Activated T-cell treated with anti-CD3 and anti-CD28 coated beads for 24 hours (primary cell): Measurements from ENCODE around the gene SFSWAP.
"Not testable (repeated sequence)": the region's sequence is repeated elsewhere in the genome, so short reads cannot be mapped to it uniquely, and the experiment has no call there.

Experiments used
- DNase-seq: peaks from one replicate; pipeline ENCODE4 v3.0.0-alpha.2; 2020; ENCODE audit warnings: low read depth

SFSWAP gene

GRCh38 chr12:131710464-131711457 is at the start of gene SFSWAP:
Gene SFSWAP, plus strand, starts transcription at chr12:131711090. Its CDS starts 140 bp downstream, at chr12:131711230.
- DNase-seq = peak; percentile 69

GRCh38 chr12:131661170-131661985 is 49.5 kb upstream of the SFSWAP start:
- not testable (repeated sequence) for DNase-seq

GRCh38 chr12:131661986-131662288 is 49.0 kb upstream of the SFSWAP start:
- DNase-seq = not testable (repeated sequence)

GRCh38 chr12:131662346-131662745 is 48.5 kb upstream of the SFSWAP start:
- DNase-seq = not testable (repeated sequence)

- DNase-seq = not testable (repeated sequence)
Measured at GRCh38 chr12:131665666-131666065, 45.2 kb upstream of the SFSWAP start.

GRCh38 chr12:131666486-131666885 is 44.4 kb upstream of the SFSWAP start:
- not testable (repeated sequence) for DNase-seq

- DNase-seq = not testable (repeated sequence)
Measured at GRCh38 chr12:131666978-131667601, 43.8 kb upstream of the SFSWAP start.

GRCh38 chr12:131671276-131671675 is 39.6 kb upstream of the SFSWAP start:
- no peak for DNase-seq

GRCh38 chr12:131671871-131672270 is 39.0 kb upstream of the SFSWAP start:
- no peak for DNase-seq

- no peak for DNase-seq
Measured at GRCh38 chr12:131672311-131672940, 38.5 kb upstream of the SFSWAP start.

GRCh38 chr12:131672941-131673887 is 37.7 kb upstream of the SFSWAP start:
- no peak for DNase-seq

- DNase-seq = no peak
Measured at GRCh38 chr12:131673888-131674257, 37.0 kb upstream of the SFSWAP start.

- no peak for DNase-seq
Measured at GRCh38 chr12:131674373-131674772, 36.5 kb upstream of the SFSWAP start.

- no peak for DNase-seq
Measured at GRCh38 chr12:131675126-131676080, 35.5 kb upstream of the SFSWAP start.

GRCh38 chr12:131676544-131676943 is 34.3 kb upstream of the SFSWAP start:
- no peak for DNase-seq

- DNase-seq = not testable (repeated sequence)
Measured at GRCh38 chr12:131677067-131677466, 33.8 kb upstream of the SFSWAP start.

GRCh38 chr12:131677699-131678098 is 33.2 kb upstream of the SFSWAP start:
- no peak for DNase-seq

- not testable (repeated sequence) for DNase-seq
Measured at GRCh38 chr12:131678389-131679181, 32.3 kb upstream of the SFSWAP start.

GRCh38 chr12:131679186-131679585 is 31.7 kb upstream of the SFSWAP start:
- DNase-seq = not testable (repeated sequence)
